Measurements from ENCODE around the gene SEC31B. TPM values are rescaled to one million over a fixed set of nuclear protein-coding genes. Genes with fewer than 3 reads are reported as not detected.

The SEC31B gene
- total and polyA plus RNA-seq, 2 of the 8 experiments (the other 6 are each of a cell fraction or from before 2014, with no cell fraction given), result 4.1 to 5.3 TPM

- H3K56ac ChIP-seq (replicated peaks; ENCODE audit: insufficient read length, low read depth, low read length), result no peak overlapping the region
- no peaks in the 10 kb centered on the region for H3K36me3 ChIP-seq (ENCODE audit: control insufficient read depth in 2 of 4, insufficient read depth in 4 of 4, low read length in 3 of 4)
- FAIRE-seq (no peak), DNase-seq (ENCODE audit: low read depth in 1 of 2, low spot score in 2 of 2) (no peak)
- peaks cover 0 to 3% of the 10 kb centered on the region in 2 experiments for H4K20me1 ChIP-seq (replicated peaks in 1 of 2; ENCODE audit: control insufficient read depth in 1 of 2, insufficient read depth in 2 of 2, low read length in 2 of 2)
- no peak overlapping the region for H2BK20ac ChIP-seq (ENCODE audit: low read length)
- peaks cover 5% of the 10 kb centered on the region; the same call in 1 of the 2 replicates for H3K23me2 ChIP-seq (ENCODE audit: low read depth, low read length)
- no peak overlapping the region for H2BK120ac ChIP-seq (replicated peaks; ENCODE audit: low read depth, low read length)
- no peak overlapping the region for H3K23ac ChIP-seq (ENCODE audit: insufficient read length)
- no peaks in the 10 kb centered on the region for H3K79me2 ChIP-seq (ENCODE audit: control insufficient read depth in 1 of 2, insufficient read depth in 2 of 2, low read length in 2 of 2)
- H3K27ac ChIP-seq (ENCODE audit: low read depth, low read length), result no peak overlapping the region
- no peak overlapping the region for H2BK15ac ChIP-seq (ENCODE audit: low read length)
- WGBS, 2 experiments (ENCODE audit: extremely low coverage in 1 of 2, insufficient coverage in 1 of 2, insufficient read length in 1 of 2, insufficient replicate concordance in 2 of 2, low coverage in 1 of 2, low lambda C conversion rate in 2 of 2, missing lambda C conversion rate in 1 of 2), result 86% methylated on average over 9 of the region's 9 CpGs; no CpG with 5 or more reads in 1 of the 2 experiments
- H4K8ac ChIP-seq (ENCODE audit: extremely low read depth, insufficient read depth, low read length), result no peak overlapping the region
- H4K5ac ChIP-seq (ENCODE audit: insufficient read length, low read depth, low read length), result no peak overlapping the region
- ChIA-PET POLR2A (ENCODE audit: partially characterized antibody) (interaction anchor here (0.6 to 3.4 kb wide), 2 partner anchors 12 to 331 kb away, joined by 3 to 21 read pairs; no protein-coding TSS in a partner anchor), CTCF (ENCODE audit: partially characterized antibody) (interaction anchor here (0.9 to 9.8 kb wide), 12 partner anchors 10 to 453 kb away, joined by 3 to 110 read pairs (median 6); no protein-coding TSS in a partner anchor)
- H2BK5ac ChIP-seq (ENCODE audit: low read depth, low read length), result no peak overlapping the region
- H3K9me3 ChIP-seq (ENCODE audit: insufficient read depth in 2 of 2, low read depth in 1 of 2, low read length in 1 of 2), result peaks cover 0 to 3% of the 10 kb centered on the region in 2 experiments; a peak in 1 of 4 replicates
- H3K18ac ChIP-seq (ENCODE audit: extremely low read depth, low read length), result no peak overlapping the region
- peak overlapping the region; percentile 39; the same call in 1 of the 2 replicates for H2BK12ac ChIP-seq (ENCODE audit: low read depth, low read length)
- no peak overlapping the region for H3K9ac ChIP-seq (replicated peaks in 1 of 4; ENCODE audit: extremely low read depth in 1 of 4, low read depth in 3 of 4, low read length in 3 of 4)
- H3K79me1 ChIP-seq (ENCODE audit: low read depth, low read length), result no peaks in the 10 kb centered on the region
- H3K4me2 ChIP-seq (ENCODE audit: insufficient read depth in 1 of 2, low read depth in 2 of 2, low read length in 2 of 2), result no peak overlapping the region
- H2AK5ac ChIP-seq (ENCODE audit: low read depth, low read length), result no peak overlapping the region
- H3K27me3 ChIP-seq (replicated peaks in 1 of 4; ENCODE audit: control insufficient read depth in 3 of 4, extremely low read depth in 1 of 4, insufficient read depth in 3 of 4, low read length in 3 of 4), result peaks cover 0 to 27% (median 17%) of the 10 kb centered on the region in 4 experiments; a peak in 6 of 7 replicates
- no peak overlapping the region for H3K4ac ChIP-seq (replicated peaks; ENCODE audit: insufficient read length, low read depth, low read length)
- H3K4me1 ChIP-seq (replicated peaks in 1 of 4; ENCODE audit: control insufficient read depth in 3 of 4, insufficient read depth in 4 of 4, low read length in 3 of 4), result peaks cover 0 to 6% (median 3%) of the 10 kb centered on the region in 4 experiments; a peak in 5 of 7 replicates
- H2AFZ ChIP-seq (ENCODE audit: low read length), result no peak overlapping the region
- no peak overlapping the region for H4K91ac ChIP-seq (replicated peaks; ENCODE audit: insufficient read length, low read length)
- no peak overlapping the region for H3K14ac ChIP-seq (ENCODE audit: insufficient read length)
- no peak overlapping the region for H3K4me3 ChIP-seq (ENCODE audit: extremely low read depth in 1 of 4, insufficient read depth in 2 of 4, low read depth in 3 of 4, low read length in 4 of 4)
- TF ChIP-seq NANOG (IDR thresholded peaks at IDR 0.05; ENCODE audit: insufficient read depth, low read depth, low read length, poor library complexity, severe bottlenecking) (no peak), JUND (IDR thresholded peaks at IDR 0.05; ENCODE audit: low read length) (no peak), ZNF274 (IDR thresholded peaks at IDR 0.05; ENCODE audit: borderline replicate concordance, extremely low read depth, low read length) (no peak), HDAC6 (IDR thresholded peaks at IDR 0.05; ENCODE audit: low read depth, low read length) (no peak), CREB1 (IDR thresholded peaks at IDR 0.05) (no peak), BACH1 (IDR thresholded peaks at IDR 0.05; ENCODE audit: low read length) (no peak), KDM5A (IDR thresholded peaks at IDR 0.05; ENCODE audit: low read length) (no peak), CEBPB (IDR thresholded peaks at IDR 0.05; ENCODE audit: low read depth, low read length) (no peak), CHD1 (IDR thresholded peaks at IDR 0.05; ENCODE audit: low read depth, low read length) (no peak), POLR2AphosphoS5 (IDR thresholded peaks at IDR 0.05; ENCODE audit: low read depth, low read length) (no peak)
These were observed 45.7 kb upstream of the SEC31B start for GRCh38 chr10:100565206-100565985.

All from H1 (cell line).